Muscle layer of duodenum (tissue), 2 donors: Measurements from ENCODE around the gene RGS9BP.

ENCODE experiments used
- H3K27ac ChIP-seq: one replicate; pipeline ENCODE4 v1.7.0; 2013; ENCODE audit warnings: mild to moderate bottlenecking, low read length
- H3K27me3 ChIP-seq: one replicate; pipeline ENCODE4 v1.7.0; 2013; ENCODE audit warnings: low read depth, mild to moderate bottlenecking, control low read depth, low read length
- H3K36me3 ChIP-seq, 2 donors: one replicate each; pipeline ENCODE4 v1.7.0; 2013; ENCODE audit warnings: low read length in 2 of 2, control low read depth in 1 of 2, mild to moderate bottlenecking in 1 of 2; ENCODE audit not compliant: insufficient read depth in 2 of 2, control insufficient read depth in 1 of 2
- H3K4me1 ChIP-seq, 2 donors: one replicate each; pipeline ENCODE4 v1.7.0; 2013; ENCODE audit warnings: low read length in 2 of 2, mild to moderate bottlenecking in 2 of 2, control low read depth in 1 of 2, moderate library complexity in 1 of 2; ENCODE audit not compliant: insufficient read depth in 2 of 2, control insufficient read depth in 1 of 2
- H3K4me3 ChIP-seq, 2 donors: one replicate each; pipeline ENCODE4 v1.7.0; 2013; ENCODE audit warnings: low read length in 2 of 2, low read depth in 1 of 2, mild to moderate bottlenecking in 1 of 2
- H3K9me3 ChIP-seq, 2 donors: one replicate each; pipeline ENCODE4 v1.7.0; 2013; ENCODE audit warnings: low read length in 2 of 2, control low read depth in 1 of 2, mild to moderate bottlenecking in 1 of 2; ENCODE audit not compliant: control insufficient read depth in 1 of 2
- donor health status: healthy.

Gene RGS9BP

GRCh38 chr19:32720936-32721250 lies 45.2 kb downstream of the RGS9BP start:
- Histone ChIP-seq H3K27ac (no peak overlapping the region), H3K36me3 (no peaks in the 10 kb centered on the region), H3K27me3 (no peaks in the 10 kb centered on the region), H3K4me3 (no peak overlapping the region), H3K4me1 (no peaks in the 10 kb centered on the region), H3K9me3 (no peaks in the 10 kb centered on the region)
